Endothelial cell of umbilical vein (primary cell): Measurements from ENCODE around the gene RPS6KL1. TPM values are rescaled to one million over a fixed set of nuclear protein-coding genes. Genes with fewer than 3 reads are reported as not detected.

Source experiments
- BruUV-seq: library from RNA; stranded (reverse); fragments of 400-500 nt; replicated peaks from 2 replicates; lab custom pipeline; 2021; lab: Mats Ljungman, UMichigan
- CTCF ChIA-PET: fragments of 300-600, 350-600 bp; sonication (Branson Sonifier 250); formaldehyde crosslinking; loops from one replicate; lab custom pipeline; 2021; ENCODE audit warnings: antibody characterized with exemption, inconsistent platforms; lab: Charles Lee
- POLR2A ChIA-PET: fragments of 300-600, 350-600 bp; sonication (Branson Sonifier 250); formaldehyde crosslinking; loops from one replicate; lab custom pipeline; 2021; ENCODE audit warnings: antibody characterized with exemption, inconsistent platforms; lab: Charles Lee
- DNase-seq: peaks from one replicate; pipeline ENCODE4 v3.0.0-alpha.2; 2011; ENCODE audit warnings: low read depth, low spot score
- FAIRE-seq: peaks from 2 replicates; lab custom pipeline; 2011; peaks lifted over from hg19 to GRCh38; lab: Jason Lieb, UNC
- H2AFZ ChIP-seq: 2 replicates; pipeline ENCODE4 v1.6.0; 2012; ENCODE audit warnings: low read depth, low read length, control low read depth, inconsistent platforms
- H3K27ac ChIP-seq: 2 replicates; pipeline ENCODE4 v1.5.1; 2011; ENCODE audit warnings: low read depth, mild to moderate bottlenecking, control low read depth, low read length, moderate library complexity; ENCODE audit not compliant: insufficient read depth
- H3K27me3 ChIP-seq, 2 experiments: 2 replicates each; pipeline versions ENCODE4 v1.6.0 to v1.6.1; 2011; ENCODE audit warnings: low read length in 2 of 2, mixed read lengths in 1 of 2; ENCODE audit not compliant: control insufficient read depth in 2 of 2, insufficient read depth in 2 of 2
- H3K36me3 ChIP-seq, 2 experiments: 2 replicates in 1 of 2; 3 replicates in 1 of 2; pipeline ENCODE4 v1.5.1; 2011; ENCODE audit warnings: low read length in 2 of 2, mild to moderate bottlenecking in 1 of 2, moderate library complexity in 1 of 2; ENCODE audit not compliant: control insufficient read depth in 2 of 2, insufficient read depth in 2 of 2; ENCODE audit errors: extremely low read depth in 1 of 2
- H3K4me1 ChIP-seq: 3 replicates; pipeline ENCODE4 v1.5.1; 2011; ENCODE audit warnings: mild to moderate bottlenecking, low read length; ENCODE audit not compliant: control insufficient read depth, insufficient read depth; ENCODE audit errors: extremely low read depth
- H3K4me2 ChIP-seq: 2 replicates; pipeline ENCODE4 v1.6.1; 2011; ENCODE audit warnings: low read length, control low read depth, mixed read lengths; ENCODE audit not compliant: insufficient read depth
- H3K4me3 ChIP-seq, 3 experiments: fragments of 200-600 bp in 1 of 3; sonication (generic), shearing (Covaris generic) in 1 of 3; replicated peaks in 1 of 3; 2 replicates each; pipeline ENCODE4 v1.5.1; 2011 to 2016; ENCODE audit warnings: control low read depth in 3 of 3, low read length in 3 of 3, mild to moderate bottlenecking in 2 of 3, inconsistent platforms in 1 of 3, low read depth in 1 of 3, moderate library complexity in 1 of 3; ENCODE audit not compliant: insufficient read depth in 1 of 3
- H3K79me2 ChIP-seq: 2 replicates; pipeline ENCODE4 v1.6.0; 2012; ENCODE audit warnings: low read length, inconsistent platforms; ENCODE audit not compliant: control insufficient read depth, insufficient read depth
- H3K9ac ChIP-seq: replicated peaks from 2 replicates; pipeline ENCODE3; 2011; ENCODE audit warnings: low read length, control low read depth; ENCODE audit not compliant: insufficient read depth; ENCODE audit errors: extremely low read depth
- H3K9me1 ChIP-seq: replicated peaks from 3 replicates; pipeline ENCODE4 v1.6.0; 2011; ENCODE audit warnings: mild to moderate bottlenecking, low read length; ENCODE audit not compliant: control insufficient read depth, insufficient read depth; ENCODE audit errors: extremely low read depth
- H3K9me3 ChIP-seq: replicated peaks from 2 replicates; pipeline ENCODE4 v1.5.1; 2012; ENCODE audit warnings: low read length, inconsistent platforms; ENCODE audit not compliant: control insufficient read depth, insufficient read depth
- H4K20me1 ChIP-seq: replicated peaks from 2 replicates; pipeline ENCODE3; 2011; ENCODE audit warnings: mild to moderate bottlenecking, low read length; ENCODE audit not compliant: control insufficient read depth, insufficient read depth; ENCODE audit errors: extremely low read depth
- EZH2 ChIP-seq: IDR thresholded peaks from 2 replicates; pipeline ENCODE4 v1.6.1; 2012; ENCODE audit warnings: borderline replicate concordance, low read depth, mild to moderate bottlenecking, moderate library complexity, low read length, inconsistent platforms; ENCODE audit not compliant: severe bottlenecking
- FOS ChIP-seq: IDR thresholded peaks from 2 replicates; pipeline ENCODE4 v1.6.1; 2011; ENCODE audit warnings: mild to moderate bottlenecking, low read length, moderate library complexity, borderline replicate concordance; ENCODE audit not compliant: insufficient read depth
- GATA2 ChIP-seq: IDR thresholded peaks from 2 replicates; pipeline ENCODE4 v1.7.0; 2011; ENCODE audit warnings: low read depth, mild to moderate bottlenecking, moderate library complexity, mixed read lengths, low read length; ENCODE audit not compliant: insufficient read length, insufficient read depth
- MYC ChIP-seq: IDR thresholded peaks from one replicate; pipeline ENCODE4 v1.6.1; 2011; ENCODE audit warnings: mild to moderate bottlenecking, low read depth, low read length
- POLR2AphosphoS5 ChIP-seq: IDR thresholded peaks from 2 replicates; pipeline ENCODE4 v1.6.1; 2012; ENCODE audit warnings: low read depth, mild to moderate bottlenecking, control low read depth, low read length, moderate library complexity; ENCODE audit not compliant: insufficient read depth
- dilution Hi-C: fragments of 300-500 bp; cut with MboI; formaldehyde crosslinking; loops from one replicate; pipeline ENCODE4 v1.15.0; 2019; ENCODE audit warnings: low sequenced_read_pairs; ENCODE audit not compliant: extremely low pct_ligation_motif_present
- intact Hi-C: fragments of 100-400 bp; cut with micrococcal nuclease; formaldehyde crosslinking; loops from one replicate; pipeline ENCODE4 v1.10.0; 2022
- polyA plus RNA-seq, 4 experiments: library from polyadenylated mRNA; depleted of rRNA in 3 of 4; stranded (reverse) in 3 of 4; unstranded in 1 of 4; fragments of >200 nt; gene quantifications; 2 replicates each; pipeline versions ENCODE4 v1.2.1 to v1.2.3, GENCODE V29; 2011 to 2012; ENCODE audit warnings: missing spikeins in 1 of 4
- total RNA-seq: library from RNA; stranded (reverse); gene quantifications from 2 replicates; pipeline ENCODE4 v1.2.3, GENCODE V29; 2021
- TF ChIP-seq, protein P1 (sequence below): IDR thresholded peaks from 2 replicates; pipeline ENCODE4 v1.6.1; 2011; ENCODE audit not compliant: insufficient read depth, insufficient read length
- TF ChIP-seq, protein P2 (sequence below), 2 donors: IDR thresholded peaks; 1 replicate in 1 of 2; 2 replicates in 1 of 2; pipeline ENCODE4 v1.5.1; 2011; ENCODE audit warnings: low read length in 2 of 2, mild to moderate bottlenecking in 2 of 2, moderate library complexity in 2 of 2, control low read depth in 1 of 2, inconsistent platforms in 1 of 2, low read depth in 1 of 2; ENCODE audit not compliant: insufficient read depth in 1 of 2; ENCODE audit errors: extremely low read depth in 1 of 2

Gene RPS6KL1
- total and polyA plus RNA-seq, 2 donors (not counting 3 experiments of a cell fraction or from before 2014, with no cell fraction given): 10.2 to 23.8 TPM

DNA sequence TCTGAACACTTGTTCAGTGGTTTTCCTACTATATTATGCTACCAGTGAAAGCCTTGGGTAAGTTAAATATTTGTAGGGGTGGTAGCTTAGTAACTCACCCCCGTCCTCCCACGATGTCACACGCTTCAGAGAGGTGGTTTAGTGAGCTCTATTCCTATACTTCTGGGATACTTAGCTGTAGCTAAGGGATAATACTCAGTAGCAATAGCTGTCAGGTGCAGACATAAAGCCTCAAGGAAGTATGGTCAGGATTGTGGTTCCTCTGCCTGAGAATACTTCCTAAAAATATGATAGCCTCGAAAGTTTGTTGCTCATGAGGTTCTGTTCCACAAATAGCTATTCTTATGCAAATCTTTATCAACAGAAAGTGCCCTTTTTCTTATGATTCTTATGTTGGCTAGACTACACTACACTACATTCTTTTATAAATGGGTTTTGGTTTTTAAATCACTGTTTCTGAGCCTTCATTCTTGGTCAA lies 29.4 kb downstream of the RPS6KL1 start:
- dilution Hi-C loops: no loop called here

More for the DNA sequence above, 29.4 kb downstream of the RPS6KL1 start:
- DNase-seq: no peak
- Histone ChIP-seq H4K20me1 (no peaks in the 10 kb centered on the region), H3K36me3 (peaks cover 50 to 57% of the 10 kb centered on the region in 2 experiments), H3K9me1 (no peaks in the 10 kb centered on the region), H3K4me2 (no peak overlapping the region), H3K4me1 (no peaks in the 10 kb centered on the region), H3K27ac (no peak overlapping the region), H3K79me2 (peaks cover 7% of the 10 kb centered on the region), H3K27me3 (no peaks in the 10 kb centered on the region), H3K9me3 (no peaks in the 10 kb centered on the region), H2AFZ (no peak overlapping the region), H3K4me3 (no peak overlapping the region), H3K9ac (no peak overlapping the region)
- POLR2A ChIA-PET: interaction anchor here (1.5 kb wide), 1 partner anchor 16 kb away, joined by 4 read pairs; no protein-coding TSS in a partner anchor
- no TSS peak for BruUV-seq
- TF ChIP-seq, protein P1, sequence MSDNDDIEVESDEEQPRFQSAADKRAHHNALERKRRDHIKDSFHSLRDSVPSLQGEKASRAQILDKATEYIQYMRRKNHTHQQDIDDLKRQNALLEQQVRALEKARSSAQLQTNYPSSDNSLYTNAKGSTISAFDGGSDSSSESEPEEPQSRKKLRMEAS: no peak
- TF ChIP-seq FOS (no peak), EZH2 (no peak), GATA2 (no peak), MYC (no peak), POLR2AphosphoS5 (no peak)
- TF ChIP-seq, protein P2, sequence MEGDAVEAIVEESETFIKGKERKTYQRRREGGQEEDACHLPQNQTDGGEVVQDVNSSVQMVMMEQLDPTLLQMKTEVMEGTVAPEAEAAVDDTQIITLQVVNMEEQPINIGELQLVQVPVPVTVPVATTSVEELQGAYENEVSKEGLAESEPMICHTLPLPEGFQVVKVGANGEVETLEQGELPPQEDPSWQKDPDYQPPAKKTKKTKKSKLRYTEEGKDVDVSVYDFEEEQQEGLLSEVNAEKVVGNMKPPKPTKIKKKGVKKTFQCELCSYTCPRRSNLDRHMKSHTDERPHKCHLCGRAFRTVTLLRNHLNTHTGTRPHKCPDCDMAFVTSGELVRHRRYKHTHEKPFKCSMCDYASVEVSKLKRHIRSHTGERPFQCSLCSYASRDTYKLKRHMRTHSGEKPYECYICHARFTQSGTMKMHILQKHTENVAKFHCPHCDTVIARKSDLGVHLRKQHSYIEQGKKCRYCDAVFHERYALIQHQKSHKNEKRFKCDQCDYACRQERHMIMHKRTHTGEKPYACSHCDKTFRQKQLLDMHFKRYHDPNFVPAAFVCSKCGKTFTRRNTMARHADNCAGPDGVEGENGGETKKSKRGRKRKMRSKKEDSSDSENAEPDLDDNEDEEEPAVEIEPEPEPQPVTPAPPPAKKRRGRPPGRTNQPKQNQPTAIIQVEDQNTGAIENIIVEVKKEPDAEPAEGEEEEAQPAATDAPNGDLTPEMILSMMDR (IDR thresholded peaks at IDR 0.05; ENCODE audit: extremely low read depth in 1 of 2, insufficient read depth in 1 of 2, low read depth in 1 of 2, low read length in 2 of 2): no peak
- CTCF ChIA-PET: interaction anchor here (0.7 to 5.0 kb wide), 7 partner anchors 8 to 194 kb away, joined by 3 to 41 read pairs (median 4); no protein-coding TSS in a partner anchor
- intact Hi-C loops: no loop called here
- no peak for FAIRE-seq
